ENCODE data around the gene NDST1.

DNA sequence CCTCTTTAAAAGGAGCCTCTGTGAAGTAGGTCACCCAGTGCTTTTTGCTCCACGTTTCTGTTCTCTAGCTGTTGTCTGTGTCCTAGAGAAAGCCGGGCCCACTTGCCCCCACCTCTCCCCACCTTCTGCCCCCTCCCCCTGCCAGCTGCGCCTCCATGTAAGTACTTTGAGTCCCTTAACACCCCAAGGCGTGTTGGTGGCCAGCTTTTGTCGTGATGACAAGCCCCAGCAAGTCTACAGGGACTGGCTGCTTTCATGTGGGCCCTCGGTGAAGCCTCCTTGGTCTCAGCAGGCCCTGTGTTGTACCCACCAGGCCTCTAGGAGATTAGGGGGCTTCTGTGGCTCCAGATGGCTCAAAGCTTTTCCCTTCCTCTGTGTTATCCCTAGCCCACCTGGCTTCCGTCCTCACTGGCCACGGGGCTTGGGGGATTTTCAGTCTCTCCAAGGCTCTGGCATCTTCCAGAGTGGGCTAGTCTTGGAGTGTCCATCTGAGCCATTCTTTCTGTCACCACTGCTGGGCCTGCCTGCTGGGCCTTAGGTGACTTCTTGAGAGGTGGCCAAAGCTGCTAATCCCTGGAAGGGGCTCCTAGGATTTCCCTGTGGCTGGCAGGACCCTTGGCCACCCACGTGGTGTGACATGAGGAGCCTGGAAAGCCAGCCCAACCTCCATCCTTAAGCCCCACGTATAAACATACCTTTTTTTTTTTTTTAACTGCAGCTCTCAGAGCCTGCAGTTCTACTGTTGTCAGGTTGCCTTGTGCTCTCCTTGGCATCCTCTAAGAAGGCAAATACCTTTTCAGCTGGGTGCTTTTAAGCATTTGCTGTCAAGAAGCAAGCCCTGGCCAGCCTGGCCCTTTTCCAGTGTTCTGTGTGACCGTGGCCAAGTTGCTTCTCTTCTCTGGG lies 1.1 kb upstream of the NDST1 start:
- no peak for TF ChIP-seq CTCF (IDR thresholded peaks at IDR 0.05; ENCODE audit: borderline replicate concordance, extremely low read depth, low read length, poor library complexity, severe bottlenecking)
- TF ChIP-seq EZH2 (IDR thresholded peaks at IDR 0.05; ENCODE audit: borderline replicate concordance, low read depth, low read length, severe bottlenecking), result no peak
